Lower leg skin (tissue), 4 donors: ENCODE data around the gene PNN. TPM values are rescaled to one million over a fixed set of nuclear protein-coding genes. Genes with fewer than 3 reads are reported as not detected.

Source experiments
- DNase-seq, 2 donors: peaks; one replicate each; pipeline ENCODE4 v3.0.0-alpha.2; 2019; ENCODE audit warnings: low spot score in 2 of 2
- H3K4me3 ChIP-seq: fragments of 200-600 bp; sonication (generic); 2 replicates; pipeline ENCODE4 v1.5.1; 2017; ENCODE audit warnings: mild to moderate bottlenecking, low read depth; ENCODE audit not compliant: poor library complexity, severe bottlenecking
- CTCF ChIP-seq, 3 donors: fragments of 450-650 bp; IDR thresholded peaks; one replicate each; pipeline ENCODE4 v1.5.1; 2016; ENCODE audit warnings: antibody characterized with exemption in 3 of 3, mild to moderate bottlenecking in 3 of 3, moderate library complexity in 2 of 3
- POLR2A ChIP-seq, 2 donors: fragments of 450-650 bp; IDR thresholded peaks; one replicate each; pipeline ENCODE4 v1.6.1; 2016 to 2017; ENCODE audit warnings: antibody characterized with exemption in 2 of 2, mild to moderate bottlenecking in 1 of 2, moderate library complexity in 1 of 2
- WGBS, 2 donors: methylation state at CpG; one replicate each; pipeline ENCODE4 v1.1.5; 2018; 5-methylcytosine and 5-hydroxymethylcytosine counted together
- intact Hi-C: fragments of 100-400 bp; cut with DNase I; formaldehyde crosslinking; loops from one replicate; pipeline ENCODE4 v1.15.0; 2023; ENCODE audit warnings: low total_unique reads
- total RNA-seq, 4 donors: library from RNA; depleted of rRNA; stranded (reverse); fragments of >200 nt; gene quantifications; one replicate each; pipeline ENCODE4 v1.1.0, GENCODE V29; 2016

PNN gene
- total RNA-seq, 4 donors from 2014 or later = 15.3 to 31.3 (median 25.8) TPM

DNA sequence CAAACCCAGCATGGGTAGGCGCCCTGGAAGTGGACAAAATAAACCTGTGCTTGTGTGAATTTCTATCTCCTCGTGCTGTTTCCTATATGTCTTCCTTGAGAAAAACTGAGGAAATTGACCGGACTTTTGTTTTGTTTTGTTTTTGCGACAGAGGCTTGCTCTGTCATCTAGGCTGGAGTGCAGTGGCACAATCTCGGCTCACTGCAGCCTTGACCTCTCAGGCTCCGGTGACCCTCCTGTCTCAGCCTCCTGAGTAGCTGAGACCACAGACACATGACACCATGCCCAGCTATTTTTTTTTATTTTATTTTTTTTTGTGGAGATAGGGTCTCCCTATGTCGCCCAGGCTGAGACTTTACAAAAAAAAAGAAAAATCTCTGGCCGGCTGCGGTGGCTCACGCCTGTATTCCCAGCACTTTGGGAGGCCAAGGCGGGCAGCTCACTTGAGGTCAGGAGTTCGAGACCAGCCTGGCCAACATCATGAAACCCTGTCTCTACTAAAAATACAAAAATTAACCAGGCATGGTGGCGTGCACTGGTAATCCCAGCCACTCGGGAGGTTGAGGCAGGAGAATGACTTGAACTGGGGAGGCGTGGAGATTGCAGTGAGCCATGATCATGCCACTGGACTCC, 36.2 kb downstream of the PNN start:
- intact Hi-C loops = no loop called here
- no peak overlapping the region for H3K4me3 ChIP-seq
- TF ChIP-seq POLR2A (IDR thresholded peaks at IDR 0.05) (no peak), CTCF (IDR thresholded peaks at IDR 0.05) (no peak)
- WGBS, 2 donors = 87 to 94% methylated on average over 15 of the region's 15 CpGs
- DNase-seq = no peak

GRCh38 chr14:39212034-39212433, 37.0 kb downstream of the PNN start:
- intact Hi-C loops = no loop called here
- TF ChIP-seq POLR2A (IDR thresholded peaks at IDR 0.05) = no peak
- no peak for TF ChIP-seq CTCF (IDR thresholded peaks at IDR 0.05)
- 70 to 80% methylated on average over 3 of the region's 3 CpGs for WGBS, 2 donors
- no peak overlapping the region for H3K4me3 ChIP-seq
- DNase-seq = no peak

DNA sequence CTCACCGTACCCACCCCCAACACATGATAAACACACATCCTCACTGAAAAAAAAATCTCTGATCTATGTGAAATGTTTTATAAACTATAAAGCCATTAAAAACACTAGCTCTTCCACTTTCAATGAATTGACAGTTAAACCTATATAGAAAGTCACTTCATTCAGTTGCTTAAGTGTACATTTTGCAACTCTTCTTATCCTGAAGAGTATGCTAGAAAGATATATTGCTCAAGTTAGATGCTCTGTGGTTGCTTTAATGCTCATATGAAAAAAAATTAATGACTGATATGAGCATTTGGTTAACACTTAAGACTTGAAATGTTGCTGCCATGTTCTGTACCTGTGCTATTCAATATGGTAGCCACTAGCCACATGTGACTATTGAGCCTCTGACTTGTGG, 37.6 kb downstream of the PNN start:
- TF ChIP-seq CTCF (IDR thresholded peaks at IDR 0.05) (no peak), POLR2A (IDR thresholded peaks at IDR 0.05) (no peak)
- no peak for DNase-seq
- no peak overlapping the region for H3K4me3 ChIP-seq
- WGBS, 2 donors = 50 to 97% methylated on average over 1 of the region's 1 CpG
- intact Hi-C loops = no loop called here

DNA sequence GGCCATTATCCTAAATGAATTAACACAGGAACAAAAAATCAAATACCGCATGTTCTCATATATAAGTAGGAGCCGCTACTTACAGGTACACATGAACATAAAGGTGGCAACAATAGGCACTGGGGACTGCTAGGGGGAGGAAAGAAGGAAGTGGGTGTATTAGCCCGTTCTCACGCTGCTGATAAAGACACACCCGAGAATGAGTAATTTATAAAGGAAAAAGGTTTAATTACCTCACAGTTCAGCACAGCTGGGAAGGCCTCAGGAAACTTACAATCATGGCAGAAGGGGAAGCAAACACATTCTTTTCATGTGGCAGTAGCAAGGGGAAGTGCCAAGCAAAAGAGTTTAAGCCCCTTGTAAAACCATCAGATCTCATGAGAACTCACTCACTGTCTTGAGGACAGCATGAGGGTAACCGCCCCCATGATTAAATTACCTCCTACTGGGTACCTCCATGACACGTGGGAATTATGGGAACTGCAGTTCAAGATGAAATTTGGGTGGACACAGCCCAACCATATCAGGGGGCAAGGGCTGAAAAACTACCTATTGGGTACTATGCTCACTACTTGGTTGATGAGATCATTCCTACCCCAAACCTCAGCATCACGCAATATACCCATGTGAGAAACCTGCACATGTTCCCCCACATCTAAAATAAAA, 42.3 kb downstream of the PNN start:
- DNase-seq = no peak
- TF ChIP-seq POLR2A (IDR thresholded peaks at IDR 0.05) (no peak), CTCF (IDR thresholded peaks at IDR 0.05) (no peak)
- intact Hi-C loops = no loop called here
- whole genome bisulfite sequencing, 2 donors = 63 to 65% methylated on average over 8 of the region's 8 CpGs
- H3K4me3 ChIP-seq = no peak overlapping the region

DNA sequence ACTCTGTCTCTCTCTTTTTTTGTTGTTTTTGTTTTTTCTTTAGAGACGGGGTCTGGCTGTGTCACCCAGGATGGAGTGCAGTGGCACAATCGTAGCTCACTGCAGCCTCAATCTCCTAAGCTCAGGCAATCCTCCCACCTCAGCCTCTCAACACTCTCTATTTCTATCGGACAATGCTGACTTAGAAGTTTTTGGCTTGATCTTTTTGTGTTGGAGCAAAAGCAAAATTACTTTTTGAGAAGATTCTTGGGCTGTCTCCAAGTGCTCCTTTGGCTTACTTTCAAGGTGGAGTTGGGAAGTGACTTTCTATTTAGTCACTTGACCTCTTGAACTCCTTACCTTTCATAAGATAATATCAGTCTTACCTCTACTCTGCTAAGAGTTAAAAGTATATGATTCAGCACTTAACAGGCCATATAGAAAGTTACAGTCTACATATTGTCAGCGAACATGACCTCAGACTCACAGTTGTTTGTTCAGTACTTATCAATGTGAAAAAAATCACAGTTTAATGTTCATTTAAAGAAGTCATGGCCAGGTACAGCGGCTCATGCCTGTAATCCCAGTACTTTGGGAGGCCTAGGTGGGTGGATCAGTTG, 43.2 kb downstream of the PNN start:
- intact Hi-C loops = no loop called here
- H3K4me3 ChIP-seq = no peak overlapping the region
- no peak for TF ChIP-seq CTCF (IDR thresholded peaks at IDR 0.05)
- TF ChIP-seq POLR2A (IDR thresholded peaks at IDR 0.05) = no peak
- 52 to 55% methylated on average over 5 of the region's 5 CpGs for WGBS, 2 donors
- no peak for DNase-seq
